ENCODE results near the gene ZFHX3. TPM values are rescaled to one million over a fixed set of nuclear protein-coding genes. Genes with fewer than 3 reads are reported as not detected.

Gene ZFHX3
- total and polyA plus RNA-seq, 3 donors from 2014 or later: 3.3 to 19.9 (median 15.7) TPM

GRCh38 chr16:72814226-72814625 is 233.7 kb downstream of the ZFHX3 start:
- Histone ChIP-seq H3K9me3 (no peaks in the 10 kb centered on the region), H3K4me1 (peaks cover 6% of the 10 kb centered on the region), H3K27ac (no peak overlapping the region), H3K4me3 (no peak overlapping the region), H3K27me3 (no peaks in the 10 kb centered on the region), H3K36me3 (ENCODE audit: low read depth, missing control alignments) (no peaks in the 10 kb centered on the region)
- intact Hi-C loops (cut with DNase I; ENCODE audit: low total_unique reads): no loop called here
- no peak for DNase-seq
- TF ChIP-seq CTCF (IDR thresholded peaks at IDR 0.05) (no peak), POLR2A (IDR thresholded peaks at IDR 0.05) (no peak)
- 98 to 100% methylated on average over 2 of the region's 2 CpGs for WGBS, 2 donors

- no peaks in the 10 kb centered on the region for H3K9me3 ChIP-seq
- no peaks in the 10 kb centered on the region for H3K27me3 ChIP-seq
- H3K4me3 ChIP-seq: no peak overlapping the region
- no peak for DNase-seq
- TF ChIP-seq POLR2A (IDR thresholded peaks at IDR 0.05) (no peak), CTCF (IDR thresholded peaks at IDR 0.05) (no peak)
- no peak overlapping the region for H3K27ac ChIP-seq
- peaks cover 6% of the 10 kb centered on the region for H3K4me1 ChIP-seq
- intact Hi-C loops (cut with DNase I; ENCODE audit: low total_unique reads): no loop called here
- H3K36me3 ChIP-seq (ENCODE audit: low read depth, missing control alignments): no peaks in the 10 kb centered on the region
- 56 to 60% methylated on average over 3 of the region's 3 CpGs for WGBS, 2 donors
Measured at GRCh38 chr16:72812672-72813071, 235.3 kb downstream of the ZFHX3 start.

- H3K27ac ChIP-seq: no peak overlapping the region
- peaks cover 6% of the 10 kb centered on the region for H3K4me1 ChIP-seq
- DNase-seq: no peak
- H3K4me3 ChIP-seq: no peak overlapping the region
- WGBS, 2 donors: 77 to 79% methylated on average over 6 of the region's 6 CpGs
- H3K9me3 ChIP-seq: no peaks in the 10 kb centered on the region
- H3K27me3 ChIP-seq: no peaks in the 10 kb centered on the region
- TF ChIP-seq POLR2A (IDR thresholded peaks at IDR 0.05): no peak
- no peak for TF ChIP-seq CTCF (IDR thresholded peaks at IDR 0.05)
- H3K36me3 ChIP-seq (ENCODE audit: low read depth, missing control alignments): no peaks in the 10 kb centered on the region
- intact Hi-C loops (cut with DNase I; ENCODE audit: low total_unique reads): no loop called here
Measured at GRCh38 chr16:72811876-72812275, 236.1 kb downstream of the ZFHX3 start.

GRCh38 chr16:72811188-72811720 is 236.7 kb downstream of the ZFHX3 start:
- no peaks in the 10 kb centered on the region for H3K9me3 ChIP-seq
- H3K27ac ChIP-seq: no peak overlapping the region
- H3K4me1 ChIP-seq: peaks cover 6% of the 10 kb centered on the region
- H3K4me3 ChIP-seq: no peak overlapping the region
- intact Hi-C loops (cut with DNase I; ENCODE audit: low total_unique reads): no loop called here
- DNase-seq: no peak
- TF ChIP-seq CTCF (IDR thresholded peaks at IDR 0.05) (no peak), POLR2A (IDR thresholded peaks at IDR 0.05) (no peak)
- WGBS, 2 donors: 74 to 87% methylated on average over 5 to 8 of the region's 8 CpGs
- H3K36me3 ChIP-seq (ENCODE audit: low read depth, missing control alignments): no peaks in the 10 kb centered on the region
- H3K27me3 ChIP-seq: no peaks in the 10 kb centered on the region

- Histone ChIP-seq H3K27ac (no peak overlapping the region), H3K9me3 (no peaks in the 10 kb centered on the region), H3K4me3 (no peak overlapping the region), H3K36me3 (ENCODE audit: low read depth, missing control alignments) (no peaks in the 10 kb centered on the region), H3K4me1 (peaks cover 6% of the 10 kb centered on the region), H3K27me3 (no peaks in the 10 kb centered on the region)
- no peak for TF ChIP-seq CTCF (IDR thresholded peaks at IDR 0.05)
- TF ChIP-seq POLR2A (IDR thresholded peaks at IDR 0.05): no peak
- 92 to 97% methylated on average over 2 of the region's 2 CpGs for WGBS, 2 donors
- intact Hi-C loops (cut with DNase I; ENCODE audit: low total_unique reads): no loop called here
- no peak for DNase-seq
Measured at GRCh38 chr16:72810480-72810879, 237.4 kb downstream of the ZFHX3 start.

Measured in testis (tissue), 3 donors.